VCaP (cell line): Measurements from ENCODE around the gene ACADSB.

ENCODE experiments used
- H3K27ac ChIP-seq: fragments of 450-650 bp; 2 replicates; pipeline ENCODE4 v1.5.1; 2017
- CTCF ChIP-seq: fragments of 450-650 bp; conservative IDR thresholded peaks from 2 replicates; pipeline ENCODE4 v1.5.1; 2017; ENCODE audit warnings: mild to moderate bottlenecking, moderate library complexity

ACADSB gene

GRCh38 chr10:123001370-123001769 is 7.4 kb upstream of the ACADSB start:
- TF ChIP-seq CTCF = no peak
- H3K27ac ChIP-seq = no peak overlapping the region

GRCh38 chr10:123004298-123004697 is 4.5 kb upstream of the ACADSB start:
- no peak overlapping the region for H3K27ac ChIP-seq
- TF ChIP-seq CTCF = no peak

GRCh38 chr10:123007558-123008354 is 1.1 kb upstream of the ACADSB start:
- H3K27ac ChIP-seq = peak overlapping the region; percentile 82
- no peak for TF ChIP-seq CTCF

GRCh38 chr10:123009105-123009820 is 457 bp downstream of the ACADSB start:
- peak overlapping the region; percentile 82 for H3K27ac ChIP-seq
- no peak for TF ChIP-seq CTCF

- no peak for TF ChIP-seq CTCF
- H3K27ac ChIP-seq = no peak overlapping the region
Measured at GRCh38 chr10:123011987-123012386, 3.2 kb downstream of the ACADSB start.

GRCh38 chr10:123013456-123014419 is 4.9 kb downstream of the ACADSB start:
- H3K27ac ChIP-seq = no peak overlapping the region
- TF ChIP-seq CTCF = no peak

- no peak for TF ChIP-seq CTCF
- H3K27ac ChIP-seq = no peak overlapping the region
Measured at GRCh38 chr10:123014772-123015171, 6.0 kb downstream of the ACADSB start.
